Muscle of arm (tissue), 14 donors: Measurements from ENCODE around the gene ZNF280D. TPM values are rescaled to one million over a fixed set of nuclear protein-coding genes. Genes with fewer than 3 reads are reported as not detected.
"Not testable (repeated sequence)": the region's sequence is repeated elsewhere in the genome, so short reads cannot be mapped to it uniquely, and the experiment has no call there.

Experiments used
- DNase-seq: peaks from one replicate; pipeline ENCODE4 v3.0.0-alpha.2; 2013
- long read RNA-seq, 11 donors: transcript quantifications; one replicate each; lab custom pipeline, GENCODE V29; 2026
- polyA plus RNA-seq, 12 donors: library from polyadenylated mRNA; unstranded; fragments of 120-200 nt; gene quantifications; one replicate each; pipeline ENCODE4 v1.2.1, GENCODE V29; 2013; ENCODE audit not compliant: insufficient read length in 12 of 12

The ZNF280D gene
- polyA plus RNA-seq, result 10 to 100 TPM in 11 of 12 donors, not detected in 1; 30.8 to 63.5 (median 46.1) TPM
- long read RNA-seq, donor 1, partial matches to known transcripts, result 0 of 5 reads
- long read RNA-seq, donor 1, other reads (novel, unspliced or antisense), result 0 of 5 reads
- long read RNA-seq, donor 2, full-length matches to known transcripts, result 7 of 7 reads
- long read RNA-seq, donor 2, partial matches to known transcripts, result 0 of 7 reads
- long read RNA-seq, donor 2, other reads (novel, unspliced or antisense), result 0 of 7 reads
- long read RNA-seq, donor 3, partial matches to known transcripts, result 0 of 2 reads
- long read RNA-seq, donor 3, other reads (novel, unspliced or antisense), result 0 of 2 reads
- long read RNA-seq, donor 4, partial matches to known transcripts, result 8 of 8 reads
- long read RNA-seq, donor 4, other reads (novel, unspliced or antisense), result 0 of 8 reads
- long read RNA-seq, donor 5, full-length matches to known transcripts, result 3 of 9 reads
- long read RNA-seq, donor 5, partial matches to known transcripts, result 6 of 9 reads
- long read RNA-seq, donor 5, other reads (novel, unspliced or antisense), result 0 of 9 reads
- long read RNA-seq, donor 6, partial matches to known transcripts, result 0 of 3 reads
- long read RNA-seq, donor 6, other reads (novel, unspliced or antisense), result 0 of 3 reads
- long read RNA-seq, donor 7, partial matches to known transcripts, result 0 of 4 reads
- long read RNA-seq, donor 7, other reads (novel, unspliced or antisense), result 0 of 4 reads
- long read RNA-seq, donor 8, full-length matches to known transcripts, result 10 of 10 reads
- long read RNA-seq, donor 8, partial matches to known transcripts, result 0 of 10 reads
- long read RNA-seq, donor 8, other reads (novel, unspliced or antisense), result 0 of 10 reads
- long read RNA-seq, donor 9, partial matches to known transcripts, result 0 of 2 reads
- long read RNA-seq, donor 9, other reads (novel, unspliced or antisense), result 0 of 2 reads
- long read RNA-seq, donor 10, full-length matches to known transcripts, result 6 of 6 reads
- long read RNA-seq, donor 10, partial matches to known transcripts, result 0 of 6 reads
- long read RNA-seq, donor 10, other reads (novel, unspliced or antisense), result 0 of 6 reads
- long read RNA-seq, donor 11, partial matches to known transcripts, result 0 of 1 reads
- long read RNA-seq, donor 11, other reads (novel, unspliced or antisense), result 0 of 1 reads

GRCh38 chr15:56733136-56734012 is at the start of gene ZNF280D:
Gene ZNF280D, minus strand, starts transcription at chr15:56733509. Its CDS starts 26,400 bp downstream, at chr15:56707109.
- DNase-seq, result peak; percentile 92

GRCh38 chr15:56782306-56782705 is 49.0 kb upstream of the ZNF280D start:
- DNase-seq, result no peak

DNA sequence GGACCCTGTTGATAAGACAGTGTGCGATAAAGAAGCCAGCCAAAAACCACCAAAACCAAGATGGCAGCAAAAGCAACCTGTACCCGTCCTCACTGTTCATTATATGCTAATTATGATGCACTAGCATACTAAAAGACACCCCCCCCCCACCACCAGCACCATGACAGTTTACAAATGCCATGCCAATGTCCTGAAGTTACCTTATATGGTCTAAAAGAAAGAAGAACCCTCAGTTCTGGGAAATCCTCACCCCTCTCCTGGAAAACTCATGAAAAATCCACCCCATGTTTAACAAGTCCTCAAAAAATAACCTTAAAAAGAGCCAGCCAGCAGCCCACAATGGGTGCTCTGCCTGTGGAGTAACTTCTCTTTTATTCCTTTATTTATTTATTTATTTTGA is 48.4 kb upstream of the ZNF280D start:
- DNase-seq, result no peak

- DNase-seq, result not testable (repeated sequence)
Observed at GRCh38 chr15:56780102-56780725, 46.9 kb upstream of the ZNF280D start.

GRCh38 chr15:56779449-56779848 is 46.1 kb upstream of the ZNF280D start:
- not testable (repeated sequence) for DNase-seq

DNA sequence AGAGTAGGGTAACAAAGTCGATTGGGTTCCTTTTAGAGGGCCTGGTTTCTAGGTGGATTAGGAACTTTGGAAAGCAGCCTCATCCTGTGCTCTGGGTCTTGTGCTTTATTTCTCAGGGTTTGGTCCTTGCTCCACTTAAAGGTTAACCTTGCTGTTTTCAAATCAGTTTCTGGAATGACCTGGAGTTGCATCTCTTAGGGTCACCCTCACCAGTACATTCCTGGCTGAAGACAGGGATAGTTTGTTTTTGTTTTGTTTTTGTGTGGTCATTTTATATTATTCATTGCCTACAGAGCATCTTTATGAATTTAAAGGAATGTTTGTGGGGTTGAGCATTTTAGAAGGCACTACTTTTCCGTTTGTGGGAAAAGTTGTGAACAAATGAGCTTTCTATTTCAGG is 45.5 kb upstream of the ZNF280D start:
- no peak for DNase-seq

GRCh38 chr15:56776839-56777238 is 43.5 kb upstream of the ZNF280D start:
- DNase-seq, result no peak

- no peak for DNase-seq
Observed at GRCh38 chr15:56775641-56776040, 42.3 kb upstream of the ZNF280D start.

DNA sequence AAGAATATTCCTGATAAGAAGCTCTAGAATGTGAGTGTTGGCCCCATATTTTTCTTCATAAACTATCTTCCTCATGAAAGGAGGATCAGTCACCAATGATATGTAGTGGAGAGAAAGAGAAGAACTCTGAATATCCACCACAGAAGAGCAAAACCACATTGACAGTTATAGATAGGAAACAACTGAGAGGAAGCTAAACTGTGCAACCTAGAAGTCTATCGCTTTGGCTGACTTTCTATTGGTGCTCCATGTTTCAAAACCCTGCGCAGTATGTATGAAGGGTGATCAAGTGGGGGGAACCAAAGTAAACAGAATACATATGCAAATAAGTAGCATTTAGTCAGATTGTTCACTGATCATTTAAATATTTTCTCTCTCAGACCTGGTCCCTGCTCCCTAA is 41.0 kb upstream of the ZNF280D start:
- DNase-seq, result no peak

DNA sequence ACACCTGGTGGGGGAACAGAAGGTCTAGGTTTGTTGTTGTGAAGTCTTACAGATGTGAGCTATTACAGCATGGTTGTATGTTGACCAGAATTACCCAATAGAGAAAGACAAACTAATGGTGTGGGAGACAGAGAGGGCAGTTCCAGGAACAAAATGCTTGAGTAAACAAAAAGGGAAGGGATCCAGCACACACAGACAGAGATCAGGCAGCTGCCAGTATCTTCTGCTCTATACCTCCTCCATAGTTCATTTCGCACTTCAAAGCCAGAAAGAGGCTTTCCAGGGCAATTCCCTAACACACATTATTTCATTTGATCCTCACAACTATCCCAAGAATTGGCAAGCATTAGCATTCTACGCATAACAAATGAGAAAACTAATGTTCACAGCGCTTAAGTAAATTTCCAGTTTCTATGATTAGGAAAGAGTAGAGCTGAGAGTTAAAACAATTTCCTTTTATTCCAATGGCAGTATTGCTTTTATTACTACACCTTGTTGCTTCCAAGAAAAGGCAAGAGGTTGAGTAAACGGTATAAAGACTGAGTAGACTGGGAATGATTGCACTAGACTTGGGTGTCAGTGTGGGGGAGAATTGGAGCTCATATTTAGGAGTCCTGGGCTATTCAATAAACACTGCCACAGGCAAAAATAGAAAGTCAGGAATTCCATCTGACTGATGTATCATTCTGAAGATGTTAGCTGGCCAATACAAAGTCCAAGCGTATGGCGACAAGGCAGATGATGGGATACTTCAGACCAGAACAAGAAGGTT is 39.7 kb upstream of the ZNF280D start:
- DNase-seq, result peak; percentile 55

DNA sequence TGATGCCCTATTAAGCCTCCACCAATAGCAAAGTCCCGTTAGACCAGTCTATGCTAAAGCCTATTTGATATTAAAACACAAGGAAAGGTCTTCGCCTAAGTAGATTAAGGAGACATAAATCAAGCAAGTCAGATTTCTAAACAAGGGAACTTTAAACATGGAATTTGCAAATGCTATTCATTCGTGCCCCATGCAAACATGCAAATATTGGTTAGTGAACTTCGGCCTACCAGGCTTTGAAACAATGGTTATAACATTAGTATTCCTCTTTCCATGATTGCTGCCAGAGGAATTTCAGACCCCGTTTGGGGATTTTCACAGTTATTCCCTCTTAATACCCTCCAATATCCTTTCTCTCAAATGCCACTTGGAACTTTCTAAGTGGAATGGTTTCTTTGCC is 36.9 kb upstream of the ZNF280D start:
- no peak for DNase-seq

DNA sequence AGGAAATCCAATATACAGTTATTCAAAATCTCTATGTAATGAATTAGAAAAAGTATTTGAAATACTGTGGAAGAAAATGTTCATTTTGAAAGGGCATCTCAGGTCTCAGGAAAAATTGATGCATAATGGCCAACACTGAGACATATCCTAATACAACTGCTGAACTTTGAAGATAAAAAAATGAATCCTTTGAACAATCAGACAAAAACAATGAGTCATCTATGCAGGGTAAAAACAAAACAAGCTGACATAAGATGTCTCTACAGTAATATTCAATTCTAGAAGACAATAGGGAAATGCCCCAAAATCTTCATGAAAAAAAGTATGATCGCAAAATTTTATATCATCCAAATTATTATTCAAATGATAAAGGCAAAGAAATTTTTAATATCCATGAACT is 34.0 kb upstream of the ZNF280D start:
- no peak for DNase-seq

DNA sequence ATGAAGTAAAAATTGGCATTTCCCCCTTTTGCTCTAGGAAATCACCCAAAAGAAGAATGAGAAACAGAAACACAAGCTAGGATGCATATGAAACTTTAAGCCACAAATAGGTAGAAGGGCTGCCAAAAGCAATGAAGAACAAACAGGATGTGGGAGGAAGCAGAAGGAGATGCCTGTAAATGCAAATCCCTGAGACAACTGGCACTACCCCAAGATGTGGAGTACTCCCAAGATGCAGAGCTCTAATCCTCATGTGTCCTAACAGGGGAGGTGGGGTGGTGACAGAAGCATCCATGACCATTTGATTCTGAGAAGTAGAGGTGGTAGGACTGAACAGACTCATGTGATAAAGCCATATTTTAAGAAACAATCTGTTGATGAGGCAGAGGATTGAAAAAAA is 31.9 kb upstream of the ZNF280D start:
- DNase-seq, result peak; percentile 59

DNA sequence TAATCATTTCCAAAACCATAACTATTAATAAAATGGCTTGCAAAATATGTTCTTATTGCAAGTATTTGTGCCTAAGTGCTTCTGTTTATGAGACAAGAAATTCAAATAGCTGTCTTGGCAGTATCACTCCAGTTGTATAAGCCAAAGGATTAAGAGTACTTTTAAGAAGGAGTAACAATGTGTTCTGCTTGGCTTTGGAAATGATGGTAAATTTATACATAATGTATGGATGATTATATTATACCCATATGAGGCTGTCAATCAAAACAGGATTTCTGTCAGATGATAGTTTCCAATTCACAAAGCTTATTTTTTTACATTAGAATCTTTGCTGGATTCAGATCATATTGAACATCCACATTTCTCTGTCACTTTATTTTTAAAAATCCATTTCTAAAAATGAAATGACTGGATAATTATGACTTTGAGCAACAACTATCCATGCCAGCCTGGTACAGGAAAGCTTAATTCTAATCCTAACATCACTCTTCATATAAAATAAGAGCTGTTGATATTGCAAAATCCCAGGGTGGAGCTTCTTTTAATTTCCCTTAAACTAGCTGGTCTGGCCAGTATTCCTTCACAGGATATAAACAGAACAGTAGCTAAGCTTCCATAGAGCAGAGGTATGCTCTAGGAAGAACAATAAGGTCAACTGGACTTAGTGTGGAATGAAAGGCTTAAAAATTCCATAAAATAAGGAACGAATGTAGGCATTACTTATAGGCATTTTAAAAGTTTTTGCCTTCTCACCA is 30.0 kb upstream of the ZNF280D start:
- DNase-seq, result no peak

GRCh38 chr15:56760186-56760585 is 26.9 kb upstream of the ZNF280D start:
- DNase-seq, result no peak

- DNase-seq, result no peak
Observed at GRCh38 chr15:56759450-56759845, 26.1 kb upstream of the ZNF280D start.

GRCh38 chr15:56758770-56759449 is 25.6 kb upstream of the ZNF280D start:
- no peak for DNase-seq

DNA sequence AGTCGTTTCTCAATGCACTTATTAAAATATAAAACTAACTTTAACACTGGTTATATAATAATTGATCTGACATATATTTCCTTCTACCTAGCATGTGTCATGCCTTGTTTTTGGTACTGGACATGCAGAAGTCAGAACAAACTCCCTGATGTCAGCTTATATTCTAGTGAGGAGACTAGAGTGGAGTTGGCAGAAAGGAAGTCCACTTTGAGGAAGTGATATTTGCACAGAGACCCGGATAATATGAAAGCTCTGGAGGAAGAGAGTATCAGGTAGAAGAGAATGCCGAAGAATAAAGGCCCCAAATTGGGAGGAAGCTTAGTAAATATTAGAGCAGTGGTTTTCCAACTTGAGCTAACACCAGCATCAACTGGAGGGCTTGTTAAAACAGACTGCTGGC is 24.6 kb upstream of the ZNF280D start:
- DNase-seq, result no peak
